ENCODE results near the gene TRPM3.

DNA sequence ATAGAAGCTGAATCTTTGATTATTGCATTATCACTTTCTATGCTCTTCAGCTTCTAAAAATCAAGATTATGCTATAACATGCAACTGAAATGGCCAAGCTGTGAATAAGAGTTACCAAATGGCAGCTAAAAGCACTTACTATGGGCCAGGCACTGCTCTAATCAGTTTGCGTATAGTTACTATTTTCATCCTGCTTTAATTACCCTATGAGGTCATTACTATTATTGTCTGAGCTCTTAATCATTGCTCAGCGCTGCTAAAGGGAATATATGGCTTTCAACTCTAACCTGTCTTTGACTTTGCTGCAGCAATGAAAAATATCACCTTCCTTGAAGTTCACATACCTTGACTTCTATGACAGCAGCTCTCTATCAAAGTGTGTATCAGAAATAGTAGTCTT, 210.8 kb downstream of the TRPM3 start:
- no peak for TF ChIP-seq POLR2A (IDR thresholded peaks at IDR 0.05)
- TF ChIP-seq, protein P1, sequence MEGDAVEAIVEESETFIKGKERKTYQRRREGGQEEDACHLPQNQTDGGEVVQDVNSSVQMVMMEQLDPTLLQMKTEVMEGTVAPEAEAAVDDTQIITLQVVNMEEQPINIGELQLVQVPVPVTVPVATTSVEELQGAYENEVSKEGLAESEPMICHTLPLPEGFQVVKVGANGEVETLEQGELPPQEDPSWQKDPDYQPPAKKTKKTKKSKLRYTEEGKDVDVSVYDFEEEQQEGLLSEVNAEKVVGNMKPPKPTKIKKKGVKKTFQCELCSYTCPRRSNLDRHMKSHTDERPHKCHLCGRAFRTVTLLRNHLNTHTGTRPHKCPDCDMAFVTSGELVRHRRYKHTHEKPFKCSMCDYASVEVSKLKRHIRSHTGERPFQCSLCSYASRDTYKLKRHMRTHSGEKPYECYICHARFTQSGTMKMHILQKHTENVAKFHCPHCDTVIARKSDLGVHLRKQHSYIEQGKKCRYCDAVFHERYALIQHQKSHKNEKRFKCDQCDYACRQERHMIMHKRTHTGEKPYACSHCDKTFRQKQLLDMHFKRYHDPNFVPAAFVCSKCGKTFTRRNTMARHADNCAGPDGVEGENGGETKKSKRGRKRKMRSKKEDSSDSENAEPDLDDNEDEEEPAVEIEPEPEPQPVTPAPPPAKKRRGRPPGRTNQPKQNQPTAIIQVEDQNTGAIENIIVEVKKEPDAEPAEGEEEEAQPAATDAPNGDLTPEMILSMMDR (IDR thresholded peaks at IDR 0.05) = no peak
- no peak for TF ChIP-seq POLR2AphosphoS5 (IDR thresholded peaks at IDR 0.05; ENCODE audit: insufficient read depth in 1 of 2, low read depth in 1 of 2)

Measured in vagina (tissue), 2 donors.